AG08396 (cell line): ENCODE measurements around the gene TNIK.
A peak's percentile ranks its signal among the peaks of the same experiment; 100 is the strongest.

Source experiments
- DNase-seq: peaks from one replicate; pipeline ENCODE4 v3.0.0; 2012; ENCODE audit warnings: low spot score, mixed read lengths

TNIK gene

GRCh38 chr3:171088964-171089754 is 371.0 kb downstream of the TNIK start:
- peak; percentile 52 for DNase-seq

GRCh38 chr3:171088496-171088895 is 371.7 kb downstream of the TNIK start:
- DNase-seq = no peak

- DNase-seq = no peak
These were observed 373.3 kb downstream of the TNIK start for GRCh38 chr3:171086914-171087313.

GRCh38 chr3:171077261-171077660 is 382.9 kb downstream of the TNIK start:
- no peak for DNase-seq

GRCh38 chr3:171072432-171072831 is 387.8 kb downstream of the TNIK start:
- DNase-seq = no peak

GRCh38 chr3:171068658-171069057 is 391.5 kb downstream of the TNIK start:
- no peak for DNase-seq

GRCh38 chr3:171066206-171066605 is 394.0 kb downstream of the TNIK start:
- no peak for DNase-seq

- DNase-seq = no peak
These were observed 394.5 kb downstream of the TNIK start for GRCh38 chr3:171065732-171066131.

- DNase-seq = no peak
These were observed 395.7 kb downstream of the TNIK start for GRCh38 chr3:171064461-171064860.

- no peak for DNase-seq
These were observed 398.5 kb downstream of the TNIK start for GRCh38 chr3:171061749-171062148.

- DNase-seq = no peak
These were observed 400.2 kb downstream of the TNIK start for GRCh38 chr3:171059978-171060377.

- DNase-seq = no peak
These were observed 401.2 kb downstream of the TNIK start for GRCh38 chr3:171058873-171059603.

GRCh38 chr3:171058058-171058457 is 402.1 kb downstream of the TNIK start:
- DNase-seq = no peak

GRCh38 chr3:171057072-171057471 is 403.1 kb downstream of the TNIK start:
- no peak for DNase-seq

- no peak for DNase-seq
These were observed 403.7 kb downstream of the TNIK start for GRCh38 chr3:171056528-171056927.

- peak; percentile 22 for DNase-seq
These were observed 404.6 kb downstream of the TNIK start for GRCh38 chr3:171055336-171056178.

GRCh38 chr3:171054921-171055320 is 405.3 kb downstream of the TNIK start:
- no peak for DNase-seq

- no peak for DNase-seq
These were observed 406.0 kb downstream of the TNIK start for GRCh38 chr3:171054231-171054630.

- DNase-seq = peak; percentile 57
These were observed 410.3 kb downstream of the TNIK start for GRCh38 chr3:171049861-171050444.

GRCh38 chr3:171046760-171047159 is 413.4 kb downstream of the TNIK start:
- DNase-seq = no peak

- peak; percentile 43 for DNase-seq
These were observed 415.1 kb downstream of the TNIK start for GRCh38 chr3:171044835-171045793.
